Fibroblast of lung (primary cell): ENCODE results near the gene TAF6L.

ENCODE experiments used
- EZH2 ChIP-seq: IDR thresholded peaks from 2 replicates; pipeline ENCODE4 v1.5.1; 2012; ENCODE audit warnings: low read length, control low read depth, mild to moderate bottlenecking; ENCODE audit errors: missing control alignments
- TF ChIP-seq, protein P1 (sequence below), 2 donors: IDR thresholded peaks in 1 of 2; conservative IDR thresholded peaks in 1 of 2; 1 replicate in 1 of 2; 2 replicates in 1 of 2; pipeline ENCODE4 v1.5.1; 2011 to 2012; ENCODE audit warnings: low read length in 2 of 2, control low read depth in 1 of 2, inconsistent platforms in 1 of 2, low read depth in 1 of 2, mild to moderate bottlenecking in 1 of 2

- TF ChIP-seq, protein P1, sequence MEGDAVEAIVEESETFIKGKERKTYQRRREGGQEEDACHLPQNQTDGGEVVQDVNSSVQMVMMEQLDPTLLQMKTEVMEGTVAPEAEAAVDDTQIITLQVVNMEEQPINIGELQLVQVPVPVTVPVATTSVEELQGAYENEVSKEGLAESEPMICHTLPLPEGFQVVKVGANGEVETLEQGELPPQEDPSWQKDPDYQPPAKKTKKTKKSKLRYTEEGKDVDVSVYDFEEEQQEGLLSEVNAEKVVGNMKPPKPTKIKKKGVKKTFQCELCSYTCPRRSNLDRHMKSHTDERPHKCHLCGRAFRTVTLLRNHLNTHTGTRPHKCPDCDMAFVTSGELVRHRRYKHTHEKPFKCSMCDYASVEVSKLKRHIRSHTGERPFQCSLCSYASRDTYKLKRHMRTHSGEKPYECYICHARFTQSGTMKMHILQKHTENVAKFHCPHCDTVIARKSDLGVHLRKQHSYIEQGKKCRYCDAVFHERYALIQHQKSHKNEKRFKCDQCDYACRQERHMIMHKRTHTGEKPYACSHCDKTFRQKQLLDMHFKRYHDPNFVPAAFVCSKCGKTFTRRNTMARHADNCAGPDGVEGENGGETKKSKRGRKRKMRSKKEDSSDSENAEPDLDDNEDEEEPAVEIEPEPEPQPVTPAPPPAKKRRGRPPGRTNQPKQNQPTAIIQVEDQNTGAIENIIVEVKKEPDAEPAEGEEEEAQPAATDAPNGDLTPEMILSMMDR (conservative IDR thresholded peaks at IDR 0.05 in 1 of 2, IDR thresholded peaks at IDR 0.05 in 1 of 2; ENCODE audit: low read depth in 1 of 2, low read length in 2 of 2) = no peak
- TF ChIP-seq EZH2 = no peak
These were observed 34.8 kb downstream of the TAF6L start for GRCh38 chr11:62805961-62806441.
